HG03280 (cell line): ENCODE measurements around the gene EYA3.

Source experiments
- ATAC-seq: cut with Tn5 transposase; IDR thresholded peaks from one replicate; pipeline ENCODE4 v1.9.1; 2021; ENCODE audit warnings: mild to moderate bottlenecking, moderate library complexity; ENCODE audit not compliant: unreplicated experiment

The EYA3 gene

GRCh38 chr1:28088168-28088961 is at the start of gene EYA3:
Gene EYA3 (minus strand): TSS chr1:28088610. CDS start chr1:28058026, 30,584 bp downstream.
- ATAC-seq: peak; percentile 85

- ATAC-seq: no peak
These were observed 48.7 kb upstream of the EYA3 start for GRCh38 chr1:28136922-28137613.

- ATAC-seq: no peak
These were observed 47.9 kb upstream of the EYA3 start for GRCh38 chr1:28136169-28136921.

GRCh38 chr1:28135371-28136168 is 47.2 kb upstream of the EYA3 start:
- no peak for ATAC-seq

GRCh38 chr1:28134651-28135207 is 46.3 kb upstream of the EYA3 start:
- ATAC-seq: no peak

- no peak for ATAC-seq
These were observed 44.1 kb upstream of the EYA3 start for GRCh38 chr1:28132171-28133167.

- no peak for ATAC-seq
These were observed 42.5 kb upstream of the EYA3 start for GRCh38 chr1:28130901-28131300.

- ATAC-seq: no peak
These were observed 40.7 kb upstream of the EYA3 start for GRCh38 chr1:28129150-28129549.

GRCh38 chr1:28127617-28128257 is 39.3 kb upstream of the EYA3 start:
- ATAC-seq: peak; percentile 70

- ATAC-seq: no peak
These were observed 38.5 kb upstream of the EYA3 start for GRCh38 chr1:28126783-28127490.

GRCh38 chr1:28126212-28126611 is 37.8 kb upstream of the EYA3 start:
- ATAC-seq: no peak

- ATAC-seq: no peak
These were observed 35.1 kb upstream of the EYA3 start for GRCh38 chr1:28123461-28123961.

GRCh38 chr1:28122183-28122582 is 33.8 kb upstream of the EYA3 start:
- no peak for ATAC-seq

- ATAC-seq: no peak
These were observed 31.1 kb upstream of the EYA3 start for GRCh38 chr1:28119556-28119955.

GRCh38 chr1:28118640-28119307 is 30.4 kb upstream of the EYA3 start:
- no peak for ATAC-seq

GRCh38 chr1:28115267-28115666 is 26.9 kb upstream of the EYA3 start:
- ATAC-seq: no peak

GRCh38 chr1:28114844-28115243 is 26.4 kb upstream of the EYA3 start:
- ATAC-seq: no peak

GRCh38 chr1:28113242-28113572 is 24.8 kb upstream of the EYA3 start:
- ATAC-seq: no peak
